Mammary epithelial cell (primary cell): ENCODE measurements around the gene SLC7A7.

ENCODE experiments used
- CTCF ChIP-seq, 2 donors: IDR thresholded peaks in 1 of 2; conservative IDR thresholded peaks in 1 of 2; 2 replicates each; pipeline ENCODE4 v1.5.1; 2011 to 2012; ENCODE audit warnings: inconsistent platforms in 2 of 2, low read length in 2 of 2, mild to moderate bottlenecking in 2 of 2, control low read depth in 1 of 2, low read depth in 1 of 2; ENCODE audit not compliant: insufficient read depth in 1 of 2; ENCODE audit errors: extremely low read depth in 1 of 2
- EZH2 ChIP-seq: IDR thresholded peaks from 2 replicates; pipeline ENCODE4 v1.6.1; 2012; ENCODE audit warnings: low read length, inconsistent platforms, borderline replicate concordance

DNA sequence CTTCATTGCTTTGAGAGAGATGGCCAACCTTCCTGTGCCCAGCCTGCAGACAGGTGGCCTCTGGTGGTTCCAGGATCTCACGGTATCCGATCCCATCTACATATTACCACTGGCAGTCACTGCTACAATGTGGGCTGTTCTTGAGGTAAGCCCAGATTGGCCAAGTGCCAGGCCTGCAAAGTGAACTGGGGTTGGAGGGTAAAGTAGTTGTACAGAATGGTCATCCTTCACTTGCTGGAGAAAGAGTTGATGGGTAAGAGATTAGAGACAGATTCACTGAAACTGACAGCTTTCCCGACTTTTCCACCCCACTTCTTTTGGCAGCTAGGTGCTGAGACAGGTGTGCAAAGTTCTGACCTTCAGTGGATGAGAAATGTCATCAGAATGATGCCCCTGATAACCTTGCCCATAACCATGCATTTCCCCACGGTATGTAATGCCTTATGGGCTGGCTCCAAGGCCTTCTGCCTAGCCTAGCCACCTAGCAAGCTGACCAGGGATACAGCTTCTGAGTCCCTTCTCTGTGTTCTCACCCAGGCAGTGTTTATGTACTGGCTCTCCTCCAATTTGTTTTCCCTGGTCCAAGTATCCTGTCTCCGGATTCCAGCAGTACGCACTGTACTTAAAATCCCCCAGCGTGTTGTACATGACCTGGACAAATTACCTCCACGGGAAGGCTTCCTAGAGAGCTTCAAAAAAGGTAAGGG, 44.6 kb downstream of the SLC7A7 start:
- TF ChIP-seq CTCF (conservative IDR thresholded peaks at IDR 0.05 in 1 of 2, IDR thresholded peaks at IDR 0.05 in 1 of 2; ENCODE audit: extremely low read depth in 1 of 2, insufficient read depth in 1 of 2, low read depth in 1 of 2, low read length in 2 of 2) (no peak), EZH2 (no peak)
